NCI-H2171 (cell line): ENCODE data around the gene NDFIP1.
"Not testable (repeated sequence)": the region's sequence is repeated elsewhere in the genome, so short reads cannot be mapped to it uniquely, and the experiment has no call there.

Experiments
- DNase-seq: peaks from one replicate; lab custom pipeline; 2025; lab: John Stamatoyannopoulos, UW

The NDFIP1 gene

GRCh38 chr5:142108432-142109330, at the start of gene NDFIP1:
TSS of gene NDFIP1 (plus strand) at chr5:142108779. CDS start at chr5:142108975, 196 bp downstream.
- DNase-seq, result peak; percentile 41

- DNase-seq, result no peak
These were observed 49.2 kb upstream of the NDFIP1 start for GRCh38 chr5:142059304-142059940.

GRCh38 chr5:142063376-142063775, 45.2 kb upstream of the NDFIP1 start:
- DNase-seq, result no peak

- DNase-seq, result no peak
These were observed 44.7 kb upstream of the NDFIP1 start for GRCh38 chr5:142063878-142064331.

- DNase-seq, result no peak
These were observed 43.3 kb upstream of the NDFIP1 start for GRCh38 chr5:142065273-142065672.

- no peak for DNase-seq
These were observed 38.8 kb upstream of the NDFIP1 start for GRCh38 chr5:142069606-142070399.

GRCh38 chr5:142070734-142071133, 37.8 kb upstream of the NDFIP1 start:
- no peak for DNase-seq

GRCh38 chr5:142072488-142072887, 36.1 kb upstream of the NDFIP1 start:
- DNase-seq, result no peak

- no peak for DNase-seq
These were observed 35.1 kb upstream of the NDFIP1 start for GRCh38 chr5:142073362-142073988.

GRCh38 chr5:142074006-142074405, 34.6 kb upstream of the NDFIP1 start:
- DNase-seq, result no peak

- DNase-seq, result no peak
These were observed 30.4 kb upstream of the NDFIP1 start for GRCh38 chr5:142078221-142078620.

GRCh38 chr5:142078706-142079105, 29.9 kb upstream of the NDFIP1 start:
- DNase-seq, result no peak

- DNase-seq, result no peak
These were observed 29.3 kb upstream of the NDFIP1 start for GRCh38 chr5:142079306-142079721.

GRCh38 chr5:142080248-142080647, 28.3 kb upstream of the NDFIP1 start:
- DNase-seq, result no peak

- no peak for DNase-seq
These were observed 26.3 kb upstream of the NDFIP1 start for GRCh38 chr5:142082182-142082781.

GRCh38 chr5:142086229-142086628, 22.4 kb upstream of the NDFIP1 start:
- no peak for DNase-seq

- DNase-seq, result no peak
These were observed 21.9 kb upstream of the NDFIP1 start for GRCh38 chr5:142086679-142087078.

GRCh38 chr5:142087920-142088679, 20.5 kb upstream of the NDFIP1 start:
- DNase-seq, result no peak

- DNase-seq, result not testable (repeated sequence)
These were observed 19.6 kb upstream of the NDFIP1 start for GRCh38 chr5:142088855-142089479.

- DNase-seq, result no peak
These were observed 17.6 kb upstream of the NDFIP1 start for GRCh38 chr5:142091012-142091411.
